ENCODE data around the gene NAPA. TPM values are rescaled to one million over a fixed set of nuclear protein-coding genes. Genes with fewer than 3 reads are reported as not detected.

Gene NAPA
- polyA plus RNA-seq, 4 donors, result 91.6 to 163 (median 154) TPM

- DNase-seq (ENCODE audit: low read depth in 4 of 4, low spot score in 3 of 4), result no peak
Measured at GRCh38 chr19:47464675-47465419, 50.0 kb downstream of the NAPA start.

- no peak for DNase-seq (ENCODE audit: low read depth in 4 of 4, low spot score in 3 of 4)
Measured at GRCh38 chr19:47461876-47462275, 53.0 kb downstream of the NAPA start.

- DNase-seq (ENCODE audit: low read depth in 4 of 4, low spot score in 3 of 4), result no peak
Measured at GRCh38 chr19:47459477-47459876, 55.4 kb downstream of the NAPA start.

GRCh38 chr19:47458672-47459071 lies 56.2 kb downstream of the NAPA start:
- no peak for DNase-seq (ENCODE audit: low read depth in 4 of 4, low spot score in 3 of 4)

GRCh38 chr19:47456721-47457474 lies 58.0 kb downstream of the NAPA start:
- no peak for DNase-seq (ENCODE audit: low read depth in 4 of 4, low spot score in 3 of 4)

- DNase-seq (ENCODE audit: low read depth in 4 of 4, low spot score in 3 of 4), result no peak
Measured at GRCh38 chr19:47450478-47450877, 64.4 kb downstream of the NAPA start.

- no peak for DNase-seq (ENCODE audit: low read depth in 4 of 4, low spot score in 3 of 4)
Measured at GRCh38 chr19:47448360-47448727, 66.5 kb downstream of the NAPA start.

- DNase-seq (ENCODE audit: low read depth in 4 of 4, low spot score in 3 of 4), result no peak
Measured at GRCh38 chr19:47447470-47448359, 67.1 kb downstream of the NAPA start.

GRCh38 chr19:47446534-47447469 lies 68.1 kb downstream of the NAPA start:
- no peak for DNase-seq (ENCODE audit: low read depth in 4 of 4, low spot score in 3 of 4)

- no peak for DNase-seq (ENCODE audit: low read depth in 4 of 4, low spot score in 3 of 4)
Measured at GRCh38 chr19:47445937-47446402, 68.9 kb downstream of the NAPA start.

GRCh38 chr19:47445527-47445926 lies 69.3 kb downstream of the NAPA start:
- no peak for DNase-seq (ENCODE audit: low read depth in 4 of 4, low spot score in 3 of 4)

GRCh38 chr19:47444388-47444821 lies 70.5 kb downstream of the NAPA start:
- DNase-seq (ENCODE audit: low read depth in 4 of 4, low spot score in 3 of 4), result no peak

GRCh38 chr19:47443331-47443730 lies 71.5 kb downstream of the NAPA start:
- no peak for DNase-seq (ENCODE audit: low read depth in 4 of 4, low spot score in 3 of 4)

- no peak for DNase-seq (ENCODE audit: low read depth in 4 of 4, low spot score in 3 of 4)
Measured at GRCh38 chr19:47438793-47439220, 76.1 kb downstream of the NAPA start.

Other genes starting within 250 kb of the NAPA start
- 10 to 100 TPM in 2 of 4 donors, 1 to 10 TPM in 2; 5.6 to 11.4 (median 8.9) TPM for gene INAFM1, start 240.2 kb downstream of the NAPA start, polyA plus RNA-seq (ENCODE audit: insufficient read length in 4 of 4)
- 1 to 10 TPM; 3.8 to 8.1 (median 6.7) TPM for gene C5AR1, start 205.2 kb downstream of the NAPA start, polyA plus RNA-seq (ENCODE audit: insufficient read length in 4 of 4)
- gene C5AR2, start 182.9 kb downstream of the NAPA start, polyA plus RNA-seq (ENCODE audit: insufficient read length in 4 of 4), result under 1 TPM; 0.20 to 0.64 (median 0.34) TPM
- 10 to 100 TPM in 3 of 4 donors, 1 to 10 TPM in 1; 9.8 to 19.8 (median 11.4) TPM for gene DHX34, start 165.7 kb downstream of the NAPA start, polyA plus RNA-seq (ENCODE audit: insufficient read length in 4 of 4)
- 10 to 100 TPM; 19.9 to 43.5 (median 28.2) TPM for gene MEIS3, start 95.5 kb downstream of the NAPA start, polyA plus RNA-seq (ENCODE audit: insufficient read length in 4 of 4)
- gene SLC8A2, start 43.2 kb downstream of the NAPA start, polyA plus RNA-seq (ENCODE audit: insufficient read length in 4 of 4), result under 1 TPM; 0.17 to 0.44 (median 0.29) TPM
- 10 to 100 TPM in 2 of 4 donors, 1 to 10 TPM in 2; 8.8 to 18.5 (median 10.4) TPM for gene KPTN, start 30.8 kb downstream of the NAPA start, polyA plus RNA-seq (ENCODE audit: insufficient read length in 4 of 4)
- under 1 TPM; 0.19 to 0.50 (median 0.29) TPM for gene ZNF541, start 58.1 kb upstream of the NAPA start, polyA plus RNA-seq (ENCODE audit: insufficient read length in 4 of 4)
- 10 to 100 TPM; 11.0 to 18.0 (median 13.2) TPM for gene BICRA, start 94.1 kb upstream of the NAPA start, polyA plus RNA-seq (ENCODE audit: insufficient read length in 4 of 4)
- 100 to 1,000 TPM in 1 of 4 donors, 10 to 100 TPM in 3; 32.1 to 106 (median 35.1) TPM for gene EHD2, start 198.4 kb upstream of the NAPA start, polyA plus RNA-seq (ENCODE audit: insufficient read length in 4 of 4)
- 100 to 1,000 TPM; 363 to 439 (median 379) TPM for gene NOP53, start 230.5 kb upstream of the NAPA start, polyA plus RNA-seq (ENCODE audit: insufficient read length in 4 of 4)

Data from left renal pelvis (tissue), 4 donors.